Measurements from ENCODE around the gene MCF2L2.
"Not testable (repeated sequence)": the region's sequence is repeated elsewhere in the genome, so short reads cannot be mapped to it uniquely, and the experiment has no call there.

Gene MCF2L2

DNA sequence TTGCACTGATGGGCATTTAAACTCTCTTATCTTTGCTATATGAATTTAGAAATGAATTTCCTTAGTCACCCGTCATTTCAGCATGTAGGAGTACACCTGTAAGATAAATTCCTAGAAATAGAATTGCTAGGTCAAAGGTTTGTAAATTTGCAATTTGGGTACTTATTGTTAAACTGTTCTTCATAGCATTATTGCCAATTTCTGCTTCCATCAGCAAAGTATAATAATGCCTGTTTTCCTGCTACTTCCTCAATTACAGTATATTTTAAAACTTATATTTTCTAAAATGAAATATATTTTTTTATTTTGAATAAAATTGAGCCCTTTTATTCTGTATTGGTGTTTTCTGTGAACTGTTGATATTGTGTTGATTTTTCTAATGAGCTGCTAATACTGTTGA is 16.3 kb upstream of the MCF2L2 start:
- no peak for DNase-seq (ENCODE audit: low read depth)

DNA sequence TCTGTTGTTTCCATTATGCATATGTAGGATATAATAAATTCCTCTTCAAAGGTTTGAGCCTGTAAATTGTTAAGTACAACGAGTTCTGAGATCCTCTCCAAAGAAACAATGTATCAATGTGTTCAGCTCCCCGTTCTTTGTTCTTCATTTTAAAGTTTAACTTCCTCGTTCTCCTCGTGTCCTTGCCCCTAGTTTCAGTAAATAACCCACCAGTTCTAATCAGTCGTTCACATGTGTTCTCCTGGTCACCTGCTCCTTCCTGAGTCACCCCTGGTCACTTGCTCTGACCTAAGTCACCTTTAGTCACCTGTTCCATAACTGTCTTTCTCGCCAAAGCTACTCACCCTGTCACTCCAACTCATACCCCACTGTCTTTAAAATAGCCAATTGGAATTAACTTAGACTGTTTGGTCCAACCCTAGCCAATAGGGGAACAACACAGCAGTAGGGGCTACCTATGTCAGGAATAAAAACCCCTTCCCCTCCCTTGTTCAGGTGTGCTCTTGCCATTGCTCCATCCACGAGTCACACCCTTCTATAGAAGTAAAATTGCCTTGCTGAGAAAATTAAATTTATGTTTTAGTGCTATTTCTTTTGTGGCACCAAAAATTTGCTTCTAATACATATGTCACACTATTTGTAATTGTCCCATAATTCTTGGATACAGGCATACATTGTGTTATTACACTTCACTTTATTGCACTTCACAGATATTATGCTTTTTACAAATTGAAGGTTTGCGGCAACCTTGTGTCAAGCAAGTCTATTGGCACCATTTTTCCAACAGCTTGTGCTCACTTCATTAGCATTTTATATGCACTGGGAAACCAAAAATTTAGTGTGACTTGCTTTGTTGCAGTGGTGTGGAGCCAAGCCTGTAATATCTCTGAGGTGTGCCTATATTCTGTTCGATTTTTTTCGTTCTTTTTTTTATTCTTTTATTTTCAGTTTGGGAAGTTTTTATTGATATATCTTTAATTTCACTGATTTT is 15.3 kb upstream of the MCF2L2 start:
- no peak for DNase-seq (ENCODE audit: low read depth)

DNA sequence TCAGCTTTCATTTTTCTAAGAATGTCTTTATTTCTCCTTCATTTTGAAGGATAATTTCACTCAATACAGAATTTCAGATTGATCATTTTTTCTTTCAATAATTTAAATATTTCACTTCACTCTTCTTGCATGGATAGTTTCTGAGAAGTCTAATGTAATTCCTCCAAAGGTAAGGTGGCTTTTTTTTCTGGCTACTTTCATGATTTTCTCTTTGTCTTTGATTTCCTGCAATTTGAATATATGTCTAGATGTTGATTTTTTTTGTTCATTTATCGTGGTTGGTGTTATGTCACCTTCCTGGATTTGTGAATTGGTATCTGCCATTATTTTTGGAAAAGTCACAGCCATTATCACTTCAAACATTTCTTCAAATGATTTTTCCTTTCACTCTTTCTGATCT is 14.6 kb upstream of the MCF2L2 start:
- no peak for DNase-seq (ENCODE audit: low read depth)

DNA sequence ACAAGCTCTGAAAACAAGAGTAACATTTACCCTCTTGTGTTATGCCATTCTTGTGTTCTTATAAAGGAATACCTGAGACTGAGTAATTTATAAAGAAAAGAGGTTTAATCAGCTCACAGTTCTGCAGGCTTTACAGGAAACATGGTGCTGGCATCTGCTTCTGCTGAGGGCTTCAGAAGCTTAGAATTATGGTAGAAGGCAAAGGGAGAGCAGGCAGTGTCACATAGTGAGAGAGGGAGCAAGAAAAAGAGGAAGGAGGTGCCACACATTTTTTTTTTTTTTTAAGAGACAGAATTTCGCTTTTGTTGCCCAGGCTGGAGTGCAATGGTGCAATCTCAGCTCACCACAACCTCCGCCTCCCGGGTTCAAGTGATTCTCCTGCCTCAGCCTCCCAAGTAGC is 12.1 kb upstream of the MCF2L2 start:
- DNase-seq (ENCODE audit: low read depth), result not testable (repeated sequence)

DNA sequence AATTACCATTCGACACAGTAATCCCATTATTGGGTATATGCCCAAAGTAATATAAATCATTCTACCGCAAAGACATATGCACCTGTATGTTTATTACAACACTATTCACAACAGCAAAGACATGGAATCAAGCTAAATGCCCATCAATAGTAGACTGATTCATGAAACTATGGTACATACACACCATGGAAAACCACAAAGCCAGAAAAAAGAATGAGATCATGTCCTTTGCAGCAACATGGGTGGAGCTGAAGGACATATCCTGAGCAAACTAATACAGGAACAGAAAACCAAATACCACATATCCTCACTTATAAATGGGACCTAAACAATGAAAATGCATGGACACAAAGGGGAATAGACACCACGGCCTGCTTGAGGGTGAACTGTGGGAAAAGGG is 11.1 kb upstream of the MCF2L2 start:
- DNase-seq (ENCODE audit: low read depth), result no peak

DNA sequence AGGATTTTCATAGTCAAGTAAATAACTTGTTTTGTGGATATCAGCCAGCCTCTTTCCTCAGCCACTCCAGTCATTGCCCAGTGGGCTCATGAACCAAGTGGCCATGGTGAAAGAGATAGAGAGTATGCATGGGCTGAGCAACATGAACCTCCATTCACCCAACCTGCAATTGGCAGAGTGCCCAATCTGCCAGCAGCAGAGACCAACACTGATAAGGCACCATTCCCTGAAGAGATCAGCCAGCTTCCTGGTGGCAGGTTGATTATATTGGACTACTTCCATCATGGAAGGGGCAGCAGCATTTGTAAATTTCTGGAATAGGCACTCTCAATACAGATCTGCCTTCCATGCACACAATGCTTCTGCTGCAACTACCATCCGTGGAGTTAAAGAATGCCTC is 10.3 kb upstream of the MCF2L2 start:
- no peak for DNase-seq (ENCODE audit: low read depth)

DNA sequence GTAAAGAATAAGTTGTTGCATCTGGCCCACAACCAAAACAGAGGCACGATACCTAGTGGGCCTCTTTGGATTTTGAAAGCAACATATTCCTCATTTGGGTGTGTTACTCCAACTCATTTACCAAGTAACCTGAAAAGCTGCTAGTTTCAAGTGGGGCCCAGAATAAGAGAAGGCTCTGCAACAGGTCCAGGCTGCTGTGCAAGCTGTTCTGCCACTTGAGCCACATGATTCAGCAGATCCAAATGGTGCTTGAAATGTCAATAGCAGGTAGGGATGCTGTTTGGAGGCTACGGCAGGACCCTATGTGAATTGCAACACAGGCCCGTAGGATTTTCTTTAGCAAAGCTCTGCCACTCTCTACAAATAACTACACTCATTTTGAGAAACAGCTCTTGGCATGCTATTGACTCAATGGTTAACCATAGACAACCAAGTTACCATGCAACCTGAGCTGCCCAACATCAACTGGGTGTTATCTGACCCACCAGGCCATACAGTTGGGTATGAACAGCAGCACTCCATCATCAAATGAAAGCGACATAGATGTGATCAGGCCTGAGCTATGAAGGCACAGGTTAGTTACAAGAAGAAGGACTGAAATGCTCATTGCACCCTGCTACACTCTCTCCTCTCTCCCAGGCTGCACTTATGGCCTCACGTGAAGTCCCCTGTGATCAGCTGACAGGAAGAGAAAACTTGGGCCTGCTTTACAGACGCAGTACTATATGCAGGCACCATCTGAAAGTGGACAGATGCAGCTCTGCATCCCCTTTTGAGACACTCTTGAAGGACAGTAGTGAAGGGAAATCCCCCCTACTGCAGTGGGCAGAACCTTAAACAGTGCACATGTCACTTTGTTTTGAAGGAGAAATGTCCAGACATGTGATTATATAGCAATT is 9.5 kb upstream of the MCF2L2 start:
- no peak for DNase-seq (ENCODE audit: low read depth)

DNA sequence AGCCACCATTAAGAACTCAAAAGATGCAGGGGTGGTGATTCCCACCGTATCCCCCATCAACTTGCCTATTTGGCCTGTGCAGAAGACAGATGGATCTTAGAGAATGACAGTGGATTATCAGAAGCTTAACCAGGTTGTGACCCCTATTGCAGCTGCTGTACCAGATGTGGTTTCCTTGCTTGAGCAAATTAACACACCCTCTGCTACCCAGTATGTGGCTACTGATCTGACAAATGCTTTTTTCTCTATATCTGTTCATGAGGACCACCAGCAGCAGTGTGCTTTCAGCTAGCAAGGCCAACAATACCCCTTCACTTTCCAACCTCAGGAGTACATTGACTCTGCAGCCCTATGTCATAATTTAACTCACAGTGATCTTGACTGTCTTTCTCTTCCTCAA is 8.6 kb upstream of the MCF2L2 start:
- DNase-seq (ENCODE audit: low read depth), result no peak

DNA sequence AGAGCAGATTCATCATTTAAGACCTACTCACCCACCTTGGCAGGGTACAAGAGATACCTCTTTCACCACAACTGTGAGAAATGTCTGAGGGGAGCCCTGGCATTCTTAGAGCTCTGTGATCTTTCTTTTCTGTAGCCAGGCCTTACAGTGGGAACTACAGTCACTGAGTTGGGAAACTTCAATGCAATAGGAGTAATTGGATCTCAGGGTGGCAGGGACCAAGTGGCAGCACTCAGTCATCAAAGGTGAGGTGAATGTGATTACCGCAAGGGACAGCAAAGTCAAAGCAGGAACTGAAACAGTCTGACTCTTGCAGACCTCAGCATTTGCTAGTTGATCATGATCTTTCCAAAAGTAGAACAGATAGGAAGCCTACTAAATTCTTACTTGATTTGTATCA is 7.2 kb upstream of the MCF2L2 start:
- no peak for DNase-seq (ENCODE audit: low read depth)

DNA sequence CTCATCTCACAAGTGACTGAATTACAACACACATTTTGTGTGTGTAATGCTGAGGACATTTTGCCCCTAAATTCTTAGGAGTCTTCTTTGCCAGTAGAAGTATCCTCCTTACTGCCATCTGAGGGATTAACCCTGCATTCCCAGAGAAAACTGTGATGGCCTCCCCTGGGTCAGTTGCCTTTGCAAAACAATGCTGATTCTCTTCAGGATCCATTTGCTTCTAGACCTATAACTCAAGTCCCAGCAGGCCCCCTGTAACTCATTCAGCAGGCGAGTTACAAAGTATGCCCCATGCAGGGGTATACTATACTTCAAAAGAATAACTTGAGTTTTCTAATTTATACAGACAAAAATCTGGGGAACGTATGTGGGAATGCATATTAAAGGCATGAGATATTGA is 6.6 kb upstream of the MCF2L2 start:
- no peak for DNase-seq (ENCODE audit: low read depth)

DNA sequence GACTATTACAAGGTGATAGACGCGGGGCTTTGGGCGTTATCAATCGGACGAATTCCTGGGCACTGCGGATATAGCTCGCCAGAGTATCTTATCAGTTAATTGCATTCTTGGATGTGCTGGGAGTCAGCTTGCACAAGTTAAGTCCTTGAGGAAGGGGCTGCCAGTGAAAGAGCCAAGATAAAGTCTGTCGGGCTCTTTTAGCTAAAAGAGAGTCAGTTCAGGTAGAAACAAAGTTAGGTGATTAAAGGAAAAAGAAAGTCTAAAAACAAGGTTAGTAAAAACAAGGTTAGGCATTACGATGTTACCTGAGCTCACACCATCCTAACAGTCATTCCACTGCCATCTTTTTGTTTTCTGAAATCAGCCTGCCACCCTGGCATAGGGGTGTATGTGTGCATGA is 6.1 kb upstream of the MCF2L2 start:
- no peak for DNase-seq (ENCODE audit: low read depth)

DNA sequence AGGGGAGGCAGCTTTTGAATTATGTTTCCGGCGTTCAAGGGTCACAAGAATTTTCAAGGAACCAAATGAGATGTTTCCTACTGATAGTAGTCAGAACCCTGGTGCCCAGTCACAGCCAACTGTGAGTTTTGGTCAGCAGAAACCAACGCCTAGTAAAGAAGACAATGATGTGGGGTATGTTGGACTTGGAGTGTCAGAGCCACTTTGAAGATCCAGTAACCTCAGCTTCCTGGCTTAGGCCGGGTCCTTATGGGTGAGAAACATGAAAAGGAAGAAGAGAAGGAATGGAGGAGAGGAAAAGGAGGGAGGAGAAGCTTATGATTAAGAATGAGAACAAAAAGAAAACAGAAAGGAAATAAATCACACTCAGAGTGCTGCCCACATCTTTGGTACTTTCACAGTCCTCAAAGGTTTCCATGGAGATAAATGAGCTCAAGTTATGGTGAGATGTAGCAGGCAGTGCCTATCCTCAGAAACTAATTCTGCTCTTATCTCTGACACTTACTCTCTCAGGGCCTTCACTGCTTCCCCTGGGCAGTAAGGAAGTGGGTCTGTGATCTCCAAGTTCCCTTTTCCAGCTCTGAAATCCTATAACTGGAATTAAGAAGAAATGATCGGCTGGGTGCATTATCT is 2.0 kb upstream of the MCF2L2 start:
- DNase-seq (ENCODE audit: low read depth), result no peak

DNA sequence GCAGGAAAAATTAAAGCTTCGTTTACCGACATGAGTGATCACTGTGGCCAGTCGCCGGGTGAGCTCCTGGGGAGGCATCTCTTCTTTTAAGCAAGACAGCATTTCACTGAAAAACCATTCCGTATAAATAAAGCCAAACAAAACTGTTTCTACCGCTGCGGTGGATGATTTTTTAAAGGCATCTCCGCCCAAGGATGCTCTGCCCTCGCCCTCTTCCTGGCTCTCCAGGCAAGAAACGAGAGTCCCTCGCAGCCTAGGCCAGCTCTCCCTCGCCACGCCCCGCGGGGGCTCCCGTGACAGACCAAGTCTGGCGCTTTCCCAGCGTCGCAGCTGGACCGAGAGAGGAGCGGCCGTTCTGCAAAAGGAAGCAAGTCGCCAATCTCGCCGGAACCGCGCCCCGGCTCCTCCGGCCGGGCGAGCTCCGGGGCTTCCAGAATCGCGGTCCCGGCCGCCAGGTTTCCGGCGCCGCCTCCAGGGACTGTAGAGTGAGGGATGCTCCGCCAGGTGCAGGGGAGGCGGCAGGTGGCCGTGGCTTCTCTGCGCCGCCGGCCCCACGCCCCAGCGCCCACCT is 458 bp downstream of the MCF2L2 start:
- DNase-seq (ENCODE audit: low read depth), result peak; percentile 17

DNA sequence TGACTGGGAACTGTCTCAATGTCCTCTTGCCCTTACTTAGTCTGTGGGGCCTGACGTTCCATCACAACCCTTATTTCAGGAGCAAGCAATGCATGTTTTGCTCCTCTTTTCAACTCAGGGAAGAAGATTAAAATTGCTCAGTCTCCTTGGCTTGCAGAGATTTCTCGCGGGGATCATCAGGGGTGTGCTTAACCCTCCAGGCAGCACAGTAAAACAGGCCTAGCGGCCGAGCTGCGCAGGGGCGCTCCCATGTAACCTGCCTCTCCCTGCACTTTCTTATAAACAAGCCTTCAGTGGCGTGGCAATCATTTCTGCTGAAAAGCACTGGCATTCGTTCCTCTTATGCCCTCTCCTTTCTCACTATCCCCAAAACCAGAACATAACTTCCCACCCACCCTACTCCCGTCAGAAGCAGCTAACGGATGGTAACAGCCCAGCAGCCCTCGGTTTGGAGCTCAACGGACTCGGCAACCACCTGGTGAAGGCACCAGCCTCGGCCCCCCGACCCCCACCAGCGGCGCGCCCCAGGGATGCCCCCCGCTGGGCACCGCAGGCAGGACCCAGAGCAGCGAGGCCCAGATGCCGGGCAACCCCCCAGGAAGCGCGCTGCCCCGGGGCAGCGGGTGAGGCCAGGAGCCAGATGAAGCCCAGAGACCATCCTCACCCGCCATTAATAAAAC is 1.1 kb downstream of the MCF2L2 start:
- DNase-seq (ENCODE audit: low read depth), result no peak

DNA sequence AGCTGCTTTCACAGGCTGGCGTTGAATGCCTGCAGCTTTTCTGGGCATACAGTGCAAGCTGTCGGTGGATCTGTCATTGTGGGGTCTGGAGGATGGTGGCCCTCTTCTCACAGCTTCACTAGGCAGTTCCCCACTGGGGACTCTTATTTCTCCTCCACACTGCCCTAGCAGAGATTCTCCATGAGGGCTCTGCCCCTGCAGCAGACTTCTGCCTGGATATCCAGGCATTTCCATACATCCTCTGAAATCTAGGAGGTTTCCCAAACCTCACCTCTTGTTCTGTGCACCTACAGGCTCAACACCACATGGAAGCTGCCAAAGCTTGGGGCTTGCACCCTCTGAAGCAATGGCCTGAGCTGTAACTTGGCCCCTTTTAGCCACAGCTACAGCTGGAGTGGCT is 9.6 kb downstream of the MCF2L2 start:
- not testable (repeated sequence) for DNase-seq (ENCODE audit: low read depth)

DNA sequence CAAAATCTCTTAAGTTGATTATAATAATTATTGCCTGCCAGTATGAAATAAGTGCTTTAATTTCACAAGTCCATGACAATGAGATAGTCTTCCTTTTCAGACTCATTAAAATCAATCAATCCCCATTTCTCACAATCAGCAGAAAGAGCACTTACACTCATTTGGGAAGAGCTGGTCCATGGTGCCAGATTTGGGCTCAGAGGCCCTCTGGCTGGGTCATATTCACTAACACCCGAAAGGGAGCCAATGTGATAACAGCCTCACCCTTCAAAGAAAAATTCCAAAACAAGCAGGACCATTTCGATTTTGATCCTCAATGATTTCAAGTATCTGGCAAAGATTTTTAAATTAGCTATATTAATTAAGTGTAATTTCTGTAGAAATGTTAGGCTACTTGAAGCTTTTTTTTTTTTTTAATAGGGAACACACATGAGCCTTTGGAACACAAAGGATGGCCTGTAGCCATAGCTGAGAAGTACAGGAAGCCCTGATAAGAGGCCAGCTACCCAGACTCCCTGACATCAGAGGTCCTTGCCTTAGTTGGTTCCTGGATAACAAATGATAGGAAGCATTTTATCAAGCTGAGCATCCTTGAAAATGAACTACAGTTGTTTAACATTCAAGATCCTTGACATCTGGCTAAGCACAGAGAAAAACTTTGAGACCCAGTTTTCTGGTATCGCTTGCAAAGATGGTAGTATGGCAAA is 17.1 kb downstream of the MCF2L2 start:
- no peak for DNase-seq (ENCODE audit: low read depth)

DNA sequence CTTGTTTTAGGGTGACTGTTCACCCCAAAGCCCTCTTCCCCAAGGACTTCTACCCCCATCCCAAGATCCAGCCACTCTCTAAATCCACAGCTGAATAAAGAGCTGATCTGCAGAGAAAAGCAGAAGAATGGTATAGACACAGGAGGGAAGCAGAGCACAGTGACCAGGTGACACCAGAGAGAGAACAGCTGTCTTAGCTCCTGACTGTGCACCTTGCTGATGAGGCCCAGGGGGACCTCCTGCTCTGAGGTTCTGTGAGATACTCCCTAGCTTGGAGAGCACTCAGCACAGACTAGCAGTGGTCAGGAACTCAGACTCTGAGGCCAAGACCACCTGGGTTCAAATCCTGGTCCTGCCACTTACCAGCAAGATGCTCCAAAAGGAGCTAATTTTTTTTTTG is 17.7 kb downstream of the MCF2L2 start:
- DNase-seq (ENCODE audit: low read depth), result no peak

DNA sequence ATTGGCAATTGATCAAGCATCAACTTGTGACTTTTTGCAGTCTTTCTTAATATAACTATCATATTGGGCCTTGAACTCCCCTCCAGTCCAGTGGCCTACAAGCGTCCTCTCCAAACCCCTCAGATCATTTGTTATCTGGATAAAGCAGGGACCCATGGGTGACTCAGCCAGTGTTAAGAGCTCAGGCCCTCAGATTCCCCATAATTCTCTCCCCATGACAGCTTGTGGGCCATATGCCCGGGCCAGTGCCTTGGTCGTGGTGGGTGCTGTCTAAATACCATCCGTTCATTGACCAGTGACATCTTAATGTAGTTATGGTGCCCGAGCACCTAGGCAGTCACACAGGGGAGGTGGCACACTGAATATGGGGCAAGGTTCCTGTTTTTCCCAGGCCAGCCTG is 18.1 kb downstream of the MCF2L2 start:
- no peak for DNase-seq (ENCODE audit: low read depth)

DNA sequence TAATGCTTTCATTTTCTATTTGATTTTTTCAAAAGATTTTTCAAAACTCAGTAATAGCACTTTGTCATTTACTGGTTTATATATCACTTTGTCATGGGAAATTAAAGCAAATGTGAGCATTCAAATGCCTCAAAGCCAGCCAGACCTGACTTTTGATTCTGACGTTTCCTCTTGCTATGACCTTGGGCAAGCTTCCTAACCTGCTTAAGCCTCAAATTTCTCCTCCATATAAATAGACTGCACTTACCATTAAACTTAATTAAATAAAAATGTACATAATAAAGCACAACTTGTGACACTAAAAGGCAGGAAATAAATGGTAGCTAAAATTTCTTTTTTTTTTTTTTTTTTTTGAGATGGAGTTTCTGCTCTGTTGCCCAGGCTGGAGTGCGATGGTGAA is 19.2 kb downstream of the MCF2L2 start:
- no peak for DNase-seq (ENCODE audit: low read depth)

DNA sequence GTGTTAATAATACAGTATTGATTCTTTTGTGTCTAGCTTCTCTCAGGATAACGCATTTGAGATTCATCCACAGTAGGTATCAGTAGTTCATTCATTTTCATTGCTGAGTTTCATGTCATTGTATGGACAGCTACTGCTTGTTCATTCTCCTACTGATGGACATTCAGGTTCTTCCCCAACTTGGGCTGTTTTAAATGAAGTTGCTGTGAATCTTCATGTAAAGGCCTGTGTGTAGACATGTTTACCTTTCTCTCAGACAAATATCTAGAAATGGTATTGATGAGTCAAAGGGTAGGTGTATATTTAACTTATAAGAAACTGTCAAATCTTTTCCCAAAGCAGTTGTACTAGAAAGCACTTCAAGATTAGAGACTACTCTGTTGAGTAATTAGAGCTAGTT is 26.7 kb downstream of the MCF2L2 start:
- DNase-seq (ENCODE audit: low read depth), result no peak

DNA sequence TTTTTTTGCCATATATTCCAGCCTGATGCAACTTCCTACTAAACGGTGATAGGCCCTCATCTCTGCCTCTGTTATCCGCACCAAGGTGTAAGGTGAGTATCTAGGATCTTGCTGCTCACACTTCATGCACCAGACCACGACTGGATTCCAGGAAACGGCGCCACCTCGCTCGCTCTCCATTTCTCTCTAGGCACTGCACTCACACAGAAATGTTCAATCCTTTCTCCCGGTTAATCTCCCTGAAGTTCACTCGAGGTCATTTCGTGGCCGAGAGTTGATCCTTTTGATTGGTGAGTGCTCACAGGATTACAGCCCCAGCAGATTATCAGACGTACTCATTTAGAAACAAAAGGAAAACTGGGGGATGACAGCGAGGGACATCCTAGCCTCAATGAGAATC is 28.1 kb downstream of the MCF2L2 start:
- DNase-seq (ENCODE audit: low read depth), result no peak
